HepG2 (cell line): Measurements from ENCODE around the gene WDR20. TPM values are rescaled to one million over a fixed set of nuclear protein-coding genes. Genes with fewer than 3 reads are reported as not detected.
A peak's percentile ranks its signal among the peaks of the same experiment; 100 is the strongest.

Experiments
- ETS1 ChIP-seq: sonication (generic); formaldehyde crosslinking; IDR thresholded peaks from 2 replicates; pipeline ENCODE4 v1.4.0; 2020; ENCODE audit warnings: missing genetic modification reagents
- ISX ChIP-seq: sonication (generic); formaldehyde crosslinking; conservative IDR thresholded peaks from 2 replicates; pipeline ENCODE4 v1.5.0; 2020; ENCODE audit warnings: missing genetic modification reagents
- KDM6A ChIP-seq: IDR thresholded peaks from 2 replicates; pipeline ENCODE4 v1.6.1; 2016; ENCODE audit warnings: low read depth
- NAIF1 ChIP-seq: sonication (generic); formaldehyde crosslinking; IDR thresholded peaks from 2 replicates; pipeline ENCODE4 v1.5.0; 2020; ENCODE audit warnings: mild to moderate bottlenecking, missing genetic modification reagents, borderline replicate concordance
- SRSF4 ChIP-seq: fragments of 200-400 bp; formaldehyde crosslinking; IDR thresholded peaks from one replicate; pipeline ENCODE4 v1.6.1; 2018; ENCODE audit warnings: mild to moderate bottlenecking, low read depth, low read length, moderate library complexity; ENCODE audit not compliant: poor library complexity, severe bottlenecking
- TARDBP ChIP-seq: sonication (generic); formaldehyde crosslinking; IDR thresholded peaks from 2 replicates; pipeline ENCODE4 v1.8.0; 2022; ENCODE audit warnings: mild to moderate bottlenecking, missing genetic modification reagents
- TBX3 ChIP-seq: fragments of 450-650 bp; IDR thresholded peaks from 2 replicates; pipeline ENCODE4 v1.6.1; 2017; ENCODE audit warnings: antibody characterized with exemption, mild to moderate bottlenecking, inconsistent platforms, borderline replicate concordance
- TCF12 ChIP-seq, 2 experiments: fragments of 450-650 bp in 1 of 2; sonication (generic) in 1 of 2; formaldehyde crosslinking in 1 of 2; IDR thresholded peaks; 2 replicates each; pipeline versions ENCODE4 v1.6.1 to v1.8.0; 2017 to 2022; ENCODE audit warnings: antibody characterized with exemption in 1 of 2, mild to moderate bottlenecking in 1 of 2, missing genetic modification reagents in 1 of 2, moderate library complexity in 1 of 2
- THAP7 ChIP-seq: sonication (generic); formaldehyde crosslinking; IDR thresholded peaks from 2 replicates; pipeline ENCODE4 v1.8.1; 2023; ENCODE audit warnings: mild to moderate bottlenecking, missing genetic modification reagents
- ZBTB39 ChIP-seq: sonication (generic); formaldehyde crosslinking; IDR thresholded peaks from 2 replicates; pipeline ENCODE4 v1.5.0; 2020; ENCODE audit warnings: missing genetic modification reagents
- ZFP91 ChIP-seq: sonication (generic); formaldehyde crosslinking; IDR thresholded peaks from 2 replicates; pipeline ENCODE4 v1.9.0; 2022; ENCODE audit warnings: missing genetic modification reagents, mild to moderate bottlenecking, borderline replicate concordance
- ZMYM2 ChIP-seq: sonication (generic); formaldehyde crosslinking; IDR thresholded peaks from 2 replicates; pipeline ENCODE4 v1.8.0; 2022; ENCODE audit warnings: mild to moderate bottlenecking, missing genetic modification reagents
- ZNF180 ChIP-seq: sonication (generic); formaldehyde crosslinking; IDR thresholded peaks from 2 replicates; pipeline ENCODE4 v1.4.0; 2020; ENCODE audit warnings: low read depth, missing genetic modification reagents, borderline replicate concordance
- ZNF451 ChIP-seq: sonication (generic); formaldehyde crosslinking; IDR thresholded peaks from 2 replicates; pipeline ENCODE4 v1.5.0; 2020; ENCODE audit warnings: mild to moderate bottlenecking, missing genetic modification reagents
- ZNF674 ChIP-seq: sonication (generic); formaldehyde crosslinking; IDR thresholded peaks from 2 replicates; pipeline ENCODE4 v1.5.0; 2020; ENCODE audit warnings: low read depth, mild to moderate bottlenecking, missing genetic modification reagents
- ZNF704 ChIP-seq: sonication (generic); formaldehyde crosslinking; IDR thresholded peaks from 2 replicates; pipeline ENCODE4 v1.8.1; 2023; ENCODE audit warnings: mild to moderate bottlenecking, inconsistent platforms, moderate library complexity, missing genetic modification reagents, borderline replicate concordance
- ZSCAN12 ChIP-seq: sonication (generic); formaldehyde crosslinking; IDR thresholded peaks from 2 replicates; pipeline ENCODE4 v1.9.0; 2021; ENCODE audit warnings: mild to moderate bottlenecking, missing genetic modification reagents
- ZXDC ChIP-seq: sonication (generic); formaldehyde crosslinking; IDR thresholded peaks from 2 replicates; pipeline ENCODE4 v1.5.0; 2020; ENCODE audit warnings: mild to moderate bottlenecking, missing genetic modification reagents
- polyA plus RNA-seq, 8 experiments: library from polyadenylated mRNA; depleted of rRNA in 3 of 8; stranded (reverse) in 7 of 8; unstranded in 1 of 8; fragments of >200 nt; fragmentation: Illumina TruSeq in 4 of 8; extraction: Trizol in 4 of 8; gene quantifications; 2 replicates each; pipeline versions ENCODE4 v1.2.1 to v1.2.3, GENCODE V29; 2011 to 2016; ENCODE audit warnings: low read depth in 4 of 8, missing spikeins in 1 of 8, mixed read lengths in 1 of 8; ENCODE audit not compliant: insufficient read depth in 1 of 8
- total RNA-seq, 5 experiments: library from RNA; depleted of rRNA; stranded (reverse); fragments of >200 nt; fragmentation: Illumina TruSeq; extraction: Trizol; gene quantifications; 2 replicates each; pipeline ENCODE4 v1.2.3, GENCODE V29; 2016; ENCODE audit warnings: low read depth in 1 of 5

Gene WDR20
- total and polyA plus RNA-seq, 2 of the 13 experiments (the other 11 are each of a cell fraction or from before 2014, with no cell fraction given) = 10.4 to 23.2 TPM

- TF ChIP-seq TCF12 (IDR thresholded peaks at IDR 0.05) = no peak
- TF ChIP-seq TCF12 (CRISPR knock-in tag; IDR thresholded peaks at IDR 0.05) = peak; percentile 69; the same call in 1 of the 2 replicates
- peak; percentile 20; the same call in 1 of the 2 replicates for TF ChIP-seq ZFP91
- no peak for TF ChIP-seq ZBTB39
- TF ChIP-seq ETS1 (CRISPR knock-in tag) = no peak; the same call in 1 of the 2 replicates
- no peak for TF ChIP-seq ZXDC
- TF ChIP-seq THAP7 (CRISPR knock-in tag) = no peak
- no peak for TF ChIP-seq ISX
- no peak for TF ChIP-seq ZNF451 (CRISPR knock-in tag)
- no peak for TF ChIP-seq ZNF674
- TF ChIP-seq TARDBP (CRISPR knock-in tag) = no peak
- TF ChIP-seq KDM6A = no peak
- 0 out of 2 replicates have a peak, but pooled peaks have one; percentile 57 for TF ChIP-seq ZSCAN12 (CRISPR knock-in tag)
- TF ChIP-seq TBX3 = no peak
- TF ChIP-seq NAIF1 (CRISPR knock-in tag) = 0 out of 2 replicates have a peak, but pooled peaks have one; percentile 19
- TF ChIP-seq SRSF4 = no peak
- no peak for TF ChIP-seq ZNF704 (CRISPR knock-in tag)
- no peak for TF ChIP-seq ZMYM2
- TF ChIP-seq ZNF180 (CRISPR knock-in tag) = no peak; the same call in 1 of the 2 replicates
Observed at GRCh38 chr14:102140027-102140749, 491 bp downstream of the WDR20 start (continued).
